Right lobe of liver (tissue), 6 donors: ENCODE measurements around the gene ZMIZ1. TPM values are rescaled to one million over a fixed set of nuclear protein-coding genes. Genes with fewer than 3 reads are reported as not detected.

Experiments used
- ATAC-seq, 4 donors: fragments of 200-7000 bp; cut with Tn5 transposase; one replicate each; pipeline ENCODE4 v1.9.1; 2020; ENCODE audit warnings: mild to moderate bottlenecking in 4 of 4, moderate library complexity in 4 of 4
- DNase-seq, 3 donors: peaks; one replicate each; pipeline ENCODE4 v3.0.0-alpha.2; 2020
- H3K27ac ChIP-seq, 3 donors: fragments of 200-600 bp; one replicate each; pipeline ENCODE4 v1.8.0; 2022
- H3K27me3 ChIP-seq, 2 donors: fragments of 200-600 bp; one replicate each; pipeline ENCODE4 v1.8.0; 2022
- H3K36me3 ChIP-seq, 4 donors: fragments of 200-600 bp; sonication (generic) in 1 of 4; one replicate each; pipeline versions ENCODE4 v1.5.1 to v1.8.0; 2017 to 2022; ENCODE audit warnings: control low read depth in 1 of 4
- H3K4me1 ChIP-seq, 4 donors: fragments of 200-600 bp; sonication (generic) in 1 of 4; one replicate each; pipeline versions ENCODE4 v1.5.1 to v1.8.0; 2017 to 2022; ENCODE audit warnings: control low read depth in 1 of 4
- H3K4me3 ChIP-seq, 3 donors: fragments of 200-600 bp; one replicate each; pipeline ENCODE4 v1.8.0; 2022
- H3K9me3 ChIP-seq, 4 donors: fragments of 200-600 bp; sonication (generic) in 1 of 4; one replicate each; pipeline versions ENCODE4 v1.5.1 to v1.8.0; 2017 to 2022; ENCODE audit warnings: control low read depth in 1 of 4
- CTCF ChIP-seq, 4 donors: fragments of 200-600 bp in 3 of 4; fragments of 450-650 bp in 1 of 4; IDR thresholded peaks; one replicate each; pipeline versions ENCODE4 v1.5.1 to v1.8.0; 2016 to 2022; ENCODE audit warnings: antibody characterized with exemption in 4 of 4, mild to moderate bottlenecking in 2 of 4
- POLR2A ChIP-seq: fragments of 450-650 bp; IDR thresholded peaks from one replicate; pipeline ENCODE4 v1.6.1; 2017; ENCODE audit warnings: antibody characterized with exemption, mild to moderate bottlenecking
- WGBS: methylation state at CpG from one replicate; pipeline ENCODE4 v1.1.6; 2018; ENCODE audit warnings: low coverage, low lambda C conversion rate; ENCODE audit not compliant: insufficient coverage; ENCODE audit errors: missing lambda C conversion rate; 5-methylcytosine and 5-hydroxymethylcytosine counted together
- intact Hi-C, 2 donors: fragments of 100-400 bp; cut with DNase I; formaldehyde crosslinking; loops; one replicate each; pipeline versions ENCODE4 v1.11.2 to v1.14.1; 2022
- total RNA-seq, 6 experiments: library from RNA; depleted of rRNA in 2 of 6; stranded (reverse); fragments of >200 nt in 2 of 6; fragmentation: NEBNext Ultra II Directional in 3 of 6; extraction: Animal tissue kit (Norgen Biotek cat#: 25700) in 3 of 6; gene quantifications; one replicate each; pipeline versions ENCODE4 v1.1.0 to v1.2.4, GENCODE V29; 2016 to 2023
- donor health status: DM: no; HTN: yes; CAD: no.
- donor health status: DM: no; HTN: no; CAD: no.
- donor health status: DM: no; HTN: no; CAD: no.
- donor health status: DM: no; HTN: yes; CAD: no.
- donor health status: DM: no; HTN: yes; CAD: no.

The ZMIZ1 gene
- total RNA-seq, 6 experiments from 2014 or later = 9.9 to 22.8 (median 12.3) TPM

GRCh38 chr10:79116368-79116767 is 47.6 kb downstream of the ZMIZ1 start:
- Histone ChIP-seq H3K27ac (no peak overlapping the region), H3K27me3 (no peaks in the 10 kb centered on the region), H3K36me3 (no peaks in the 10 kb centered on the region), H3K4me1 (peaks cover 0 to 32% (median 17%) of the 10 kb centered on the region in 4 donors), H3K9me3 (no peaks in the 10 kb centered on the region), H3K4me3 (no peak overlapping the region)
- WGBS = 60% methylated on average over 1 of the region's 4 CpGs
- DNase-seq = no peak
- intact Hi-C loops = no loop called here
- no peak for TF ChIP-seq CTCF (IDR thresholded peaks at IDR 0.05)
- TF ChIP-seq POLR2A = no peak
- no peak for ATAC-seq

GRCh38 chr10:79116801-79117723 is 48.3 kb downstream of the ZMIZ1 start:
- Histone ChIP-seq H3K9me3 (no peaks in the 10 kb centered on the region), H3K4me3 (no peak overlapping the region), H3K36me3 (peaks cover 0 to 2% (median 0%) of the 10 kb centered on the region in 4 donors), H3K27me3 (no peaks in the 10 kb centered on the region), H3K4me1 (peaks cover 0 to 25% (median 12%) of the 10 kb centered on the region in 4 donors), H3K27ac (no peak overlapping the region)
- DNase-seq (no peak), ATAC-seq (peak; percentile 14 to 54 (median 28))
- 78% methylated on average over 3 of the region's 12 CpGs for WGBS
- intact Hi-C loops = no loop called here
- TF ChIP-seq CTCF (IDR thresholded peaks at IDR 0.05) (no peak), POLR2A (no peak)

GRCh38 chr10:79118286-79119202 is 49.8 kb downstream of the ZMIZ1 start:
- WGBS = 94% methylated on average over 4 of the region's 25 CpGs
- Histone ChIP-seq H3K4me1 (peaks cover 0 to 11% (median 0%) of the 10 kb centered on the region in 4 donors), H3K4me3 (no peak overlapping the region), H3K36me3 (peaks cover 0 to 4% (median 0%) of the 10 kb centered on the region in 4 donors), H3K27me3 (no peaks in the 10 kb centered on the region), H3K27ac (no peak overlapping the region), H3K9me3 (no peaks in the 10 kb centered on the region)
- DNase-seq (no peak), ATAC-seq (no peak)
- intact Hi-C loops = no loop called here
- TF ChIP-seq CTCF (IDR thresholded peaks at IDR 0.05) (no peak), POLR2A (no peak)

- WGBS = 57% methylated on average over 2 of the region's 5 CpGs
- H3K4me3 ChIP-seq = no peak overlapping the region
- ATAC-seq = no peak
- intact Hi-C loops = no loop called here
- peaks cover 0 to 11% (median 0%) of the 10 kb centered on the region in 4 donors for H3K4me1 ChIP-seq
- H3K36me3 ChIP-seq = peaks cover 0 to 4% (median 0%) of the 10 kb centered on the region in 4 donors
- no peaks in the 10 kb centered on the region for H3K27me3 ChIP-seq
- H3K9me3 ChIP-seq = no peaks in the 10 kb centered on the region
- no peak for DNase-seq
- H3K27ac ChIP-seq = no peak overlapping the region
- TF ChIP-seq CTCF (IDR thresholded peaks at IDR 0.05) = no peak
- TF ChIP-seq POLR2A = no peak
Observed at GRCh38 chr10:79119306-79119705, 50.5 kb downstream of the ZMIZ1 start.
